Measurements from ENCODE around the gene ADAMTS6. TPM values are rescaled to one million over a fixed set of nuclear protein-coding genes. Genes with fewer than 3 reads are reported as not detected.

ADAMTS6 gene
- 28.0 and 174 TPM in 2 replicates for total RNA-seq

GRCh38 chr5:65481635-65482295, at the start of gene ADAMTS6:
TSS of gene ADAMTS6 (minus strand) at chr5:65481920. CDS start at chr5:65473673, 8,247 bp downstream.

Other genes with a start within 250 kb of the ADAMTS6 start
- 17.2 and 20.9 TPM in 2 replicates for gene CENPK, start 81.2 kb upstream of the ADAMTS6 start, total RNA-seq
- gene PPWD1, start 81.4 kb upstream of the ADAMTS6 start, total RNA-seq = 29.0 and 60.7 TPM in 2 replicates
- 17.6 and 27.8 TPM in 2 replicates for gene TRIM23, start 142.4 kb upstream of the ADAMTS6 start, total RNA-seq
- gene SHLD3, start 143.1 kb upstream of the ADAMTS6 start, total RNA-seq = 3.1 and 5.7 TPM in 2 replicates
- gene TRAPPC13, start 143.1 kb upstream of the ADAMTS6 start, total RNA-seq = 16.0 and 39.4 TPM in 2 replicates
- gene SGTB, start 240.2 kb upstream of the ADAMTS6 start, total RNA-seq = 7.8 and 9.8 TPM in 2 replicates
- 29.3 and 50.5 TPM in 2 replicates for gene NLN, start 240.3 kb upstream of the ADAMTS6 start, total RNA-seq

All from bladder microvascular endothelial cell (primary cell).